Naive B cell (primary cell): ENCODE measurements around the gene ADAMTS7. TPM values are rescaled to one million over a fixed set of nuclear protein-coding genes. Genes with fewer than 3 reads are reported as not detected.
"Not testable (repeated sequence)": the region's sequence is repeated elsewhere in the genome, so short reads cannot be mapped to it uniquely, and the experiment has no call there.

Experiments used
- ATAC-seq, 2 donors: fragments of 150-1000 bp; cut with Tn5 transposase; 2 replicates each; pipeline ENCODE4 v1.10.0; 2021; ENCODE audit warnings: low read depth in 2 of 2, mild to moderate bottlenecking in 2 of 2, moderate library complexity in 2 of 2
- DNase-seq: peaks from one replicate; pipeline ENCODE4 v3.0.0; 2022
- H3K27ac Mint-ChIP-seq, 6 donors: one replicate each; pipeline ENCODE4 v1.8.0; 2020 to 2022; ENCODE audit warnings: mild to moderate bottlenecking in 6 of 6, mixed read lengths in 6 of 6, moderate library complexity in 5 of 6, inconsistent platforms in 2 of 6
- H3K27me3 Mint-ChIP-seq, 3 donors: one replicate each; pipeline ENCODE4 v1.8.0; 2021 to 2022; ENCODE audit warnings: mixed read lengths in 3 of 3, mild to moderate bottlenecking in 1 of 3
- H3K36me3 Mint-ChIP-seq, 2 donors: one replicate each; pipeline ENCODE4 v1.8.0; 2020 to 2022; ENCODE audit warnings: mixed read lengths in 2 of 2, inconsistent platforms in 1 of 2, mild to moderate bottlenecking in 1 of 2
- H3K4me1 Mint-ChIP-seq, 3 donors: one replicate each; pipeline ENCODE4 v1.8.0; 2020 to 2022; ENCODE audit warnings: mixed read lengths in 3 of 3, inconsistent platforms in 1 of 3, mild to moderate bottlenecking in 1 of 3, moderate library complexity in 1 of 3
- H3K4me3 Mint-ChIP-seq, 8 donors: one replicate each; pipeline ENCODE4 v1.8.0; 2020 to 2022; ENCODE audit warnings: mild to moderate bottlenecking in 8 of 8, mixed read lengths in 8 of 8, moderate library complexity in 8 of 8, inconsistent platforms in 2 of 8
- H3K9me3 Mint-ChIP-seq, 7 donors: one replicate each; pipeline ENCODE4 v1.8.0; 2020 to 2022; ENCODE audit warnings: mixed read lengths in 7 of 7, mild to moderate bottlenecking in 5 of 7, inconsistent platforms in 2 of 7, moderate library complexity in 1 of 7
- polyA plus RNA-seq, 6 donors: library from polyadenylated mRNA; unstranded; fragments of 300-500 nt; fragmentation: Illumina TruSeq; gene quantifications; one replicate each; pipeline ENCODE4 v1.2.3, GENCODE V29; 2021; ENCODE audit warnings: low read depth in 6 of 6

The ADAMTS7 gene
- polyA plus RNA-seq, 6 donors from 2014 or later = not detected

DNA sequence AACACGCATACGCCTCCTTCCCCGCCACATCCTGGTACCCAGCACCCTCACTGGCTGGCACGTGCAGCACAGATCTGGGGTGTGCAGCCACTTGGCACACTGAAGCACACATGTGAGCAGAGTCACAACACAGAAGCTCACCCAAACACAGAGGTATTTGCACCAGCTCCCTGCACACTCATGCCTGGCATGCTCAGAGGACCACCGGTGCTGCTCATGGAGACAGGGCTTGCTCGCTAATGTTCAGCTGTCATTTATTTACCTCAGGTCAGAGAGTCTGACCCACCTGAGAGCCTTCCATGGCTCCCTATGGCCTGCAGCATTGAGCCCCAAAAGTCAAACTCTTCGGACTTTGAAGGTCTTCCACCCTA is 70.4 kb downstream of the ADAMTS7 start:
- DNase-seq (no peak), ATAC-seq (no peak)
- peaks cover 4 to 11% (median 10%) of the 10 kb centered on the region in 3 donors for H3K4me1 Mint-ChIP-seq
- peaks cover 5 to 16% (median 16%) of the 10 kb centered on the region in 3 donors for H3K27me3 Mint-ChIP-seq
- H3K9me3 Mint-ChIP-seq = no peaks in the 10 kb centered on the region
- no peaks in the 10 kb centered on the region for H3K36me3 Mint-ChIP-seq
- no peak overlapping the region for H3K27ac Mint-ChIP-seq
- no peak overlapping the region for H3K4me3 Mint-ChIP-seq

GRCh38 chr15:78739996-78740903 is 71.0 kb downstream of the ADAMTS7 start:
- Mint-ChIP-seq H3K27me3 (peaks cover 5 to 17% (median 16%) of the 10 kb centered on the region in 3 donors), H3K4me1 (peaks cover 4 to 11% (median 10%) of the 10 kb centered on the region in 3 donors), H3K4me3 (peak overlapping the region in 1 of 8 donors; percentile 32), H3K9me3 (no peaks in the 10 kb centered on the region), H3K27ac (peak overlapping the region in 1 of 6 donors; percentile 53), H3K36me3 (no peaks in the 10 kb centered on the region)
- DNase-seq (peak; percentile 44), ATAC-seq (peak; percentile 82 to 83)

GRCh38 chr15:78739206-78739605 is 72.1 kb downstream of the ADAMTS7 start:
- H3K36me3 Mint-ChIP-seq = no peaks in the 10 kb centered on the region
- H3K4me1 Mint-ChIP-seq = peaks cover 4 to 11% (median 10%) of the 10 kb centered on the region in 3 donors
- DNase-seq = no peak
- peak overlapping the region in 1 of 6 donors; percentile 54 for H3K27ac Mint-ChIP-seq
- ATAC-seq = no peak
- H3K27me3 Mint-ChIP-seq = peaks cover 6 to 27% (median 27%) of the 10 kb centered on the region in 3 donors
- no peaks in the 10 kb centered on the region for H3K9me3 Mint-ChIP-seq
- H3K4me3 Mint-ChIP-seq = no peak overlapping the region

DNA sequence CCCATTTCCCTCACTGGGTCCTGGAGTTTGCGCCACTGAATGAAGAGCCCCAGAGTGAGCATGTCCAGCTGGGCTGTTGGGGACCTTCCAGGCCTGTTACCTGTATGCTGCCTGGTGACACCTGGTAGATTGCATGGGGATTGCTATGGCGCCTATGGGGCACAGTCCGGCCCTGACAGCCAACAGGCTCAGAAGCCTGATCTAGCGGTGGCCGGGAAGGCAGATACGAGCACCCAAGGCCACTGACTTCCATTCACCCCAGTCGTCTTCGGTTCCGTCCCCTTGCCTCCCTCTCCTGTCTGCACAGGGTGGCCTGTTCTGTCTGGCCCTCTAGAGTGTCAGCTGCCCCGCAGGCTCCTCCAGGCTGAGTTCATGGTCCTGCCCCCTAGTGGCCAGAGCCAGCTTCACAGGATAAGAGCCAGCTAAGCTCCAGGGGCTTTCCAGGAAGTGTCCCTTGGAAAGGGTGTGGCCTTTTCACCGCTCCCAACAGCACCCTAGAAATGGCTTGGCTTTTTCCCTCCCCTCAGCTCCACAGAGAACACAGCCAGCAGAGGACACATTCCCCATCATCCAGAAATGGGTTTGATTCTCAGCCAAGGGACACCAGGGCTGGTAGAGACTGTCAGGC is 73.2 kb downstream of the ADAMTS7 start:
- H3K9me3 Mint-ChIP-seq, DNase-seq, H3K27ac Mint-ChIP-seq, H3K36me3 Mint-ChIP-seq, H3K4me3 Mint-ChIP-seq: not testable (repeated sequence)
- ATAC-seq = peak in 1 of 2 donors; percentile 41
- Mint-ChIP-seq H3K4me1 (peaks cover 4 to 11% (median 10%) of the 10 kb centered on the region in 3 donors), H3K27me3 (peaks cover 11 to 36% (median 33%) of the 10 kb centered on the region in 3 donors)

DNA sequence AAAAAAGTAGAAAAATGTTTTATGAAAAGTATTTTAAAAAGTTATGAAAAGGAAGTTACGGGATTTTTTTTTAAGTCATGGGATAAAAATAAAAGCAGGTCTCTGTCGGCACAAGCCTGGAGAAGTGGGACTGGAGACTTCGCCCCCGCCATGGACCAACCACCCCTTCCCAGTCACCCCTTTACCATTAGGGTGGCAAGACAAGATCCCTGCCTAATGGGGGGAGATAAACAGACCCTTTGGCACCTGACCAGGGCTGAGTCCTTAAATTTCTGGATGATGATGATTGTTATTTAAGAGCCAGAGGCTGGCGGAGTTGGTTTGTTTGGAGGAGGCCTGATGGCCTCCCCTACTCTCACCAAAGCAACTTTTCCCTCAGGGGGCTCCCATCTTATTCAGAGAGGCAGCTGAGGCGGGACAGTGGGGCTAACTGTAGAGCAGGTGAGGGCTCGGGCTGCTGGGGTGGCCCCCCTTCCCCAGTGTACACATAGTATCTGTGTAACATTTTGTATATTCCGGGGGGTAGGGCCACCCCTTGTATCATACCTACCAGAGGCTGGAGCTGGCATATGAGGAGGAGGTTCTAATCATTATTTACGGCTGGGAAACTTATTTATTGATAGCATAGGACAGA is 74.0 kb downstream of the ADAMTS7 start:
- Mint-ChIP-seq H3K27me3 (peaks cover 11 to 41% (median 35%) of the 10 kb centered on the region in 3 donors), H3K4me1 (peaks cover 4 to 11% (median 10%) of the 10 kb centered on the region in 3 donors), H3K9me3 (no peaks in the 10 kb centered on the region), H3K4me3 (no peak overlapping the region), H3K36me3 (no peaks in the 10 kb centered on the region), H3K27ac (peak overlapping the region in 3 of 6 donors; percentile 12 to 25 (median 20))
- ATAC-seq (no peak), DNase-seq (no peak)

DNA sequence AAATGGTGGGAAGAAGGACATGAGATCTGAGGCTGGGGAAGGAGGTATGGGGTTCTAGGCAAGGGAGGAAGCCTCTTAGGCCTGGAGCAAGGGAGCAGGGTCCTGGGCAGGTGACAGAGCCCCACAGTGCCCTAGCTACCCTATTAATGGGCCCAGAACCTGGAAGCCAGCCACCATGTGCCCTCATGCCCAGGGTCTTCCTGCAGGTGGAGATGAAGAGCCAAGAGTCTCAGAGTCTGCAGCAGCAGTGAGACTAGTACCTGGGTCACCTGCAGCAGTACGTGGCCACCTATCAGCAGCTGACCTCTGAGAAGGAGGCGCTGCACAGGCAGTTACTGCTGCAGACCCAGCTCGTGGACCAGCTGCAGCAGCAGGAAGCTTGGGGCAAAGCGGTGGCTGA is 75.0 kb downstream of the ADAMTS7 start:
- H3K36me3 Mint-ChIP-seq, H3K9me3 Mint-ChIP-seq, H3K4me3 Mint-ChIP-seq, DNase-seq, ATAC-seq, H3K27ac Mint-ChIP-seq: not testable (repeated sequence)
- Mint-ChIP-seq H3K4me1 (peaks cover 4 to 11% (median 10%) of the 10 kb centered on the region in 3 donors), H3K27me3 (peaks cover 11 to 49% (median 40%) of the 10 kb centered on the region in 3 donors)

GRCh38 chr15:78734451-78735064 is 76.7 kb downstream of the ADAMTS7 start:
- Mint-ChIP-seq H3K27ac (peak overlapping the region in 1 of 6 donors; percentile 60), H3K9me3 (peaks cover 0 to 1% (median 0%) of the 10 kb centered on the region in 7 donors), H3K36me3 (no peaks in the 10 kb centered on the region), H3K4me1 (peaks cover 0 to 5% (median 4%) of the 10 kb centered on the region in 3 donors), H3K27me3 (peaks cover 16 to 42% (median 32%) of the 10 kb centered on the region in 3 donors), H3K4me3 (no peak overlapping the region)
- DNase-seq = no peak
- ATAC-seq = no peak

DNA sequence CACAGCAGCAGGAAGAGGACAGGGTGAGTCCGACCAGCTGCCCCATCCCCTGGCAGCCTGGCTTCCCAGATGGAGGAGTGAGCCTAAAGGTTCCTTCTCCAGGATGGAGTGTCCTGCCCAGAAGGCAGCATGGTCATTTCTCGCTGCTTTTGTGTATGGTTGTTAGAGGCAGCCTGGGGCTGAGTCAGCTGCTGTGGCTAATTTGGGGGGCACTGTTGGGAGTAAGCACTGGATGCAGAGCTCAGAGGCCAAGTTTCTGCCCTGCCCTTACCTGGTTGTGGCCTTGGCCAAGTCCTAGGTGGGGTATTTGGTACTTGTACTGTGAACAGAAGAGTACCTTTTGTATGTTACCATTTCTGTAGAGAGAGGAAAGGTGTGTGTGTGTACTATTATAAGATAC is 78.6 kb downstream of the ADAMTS7 start:
- peaks cover 15 to 39% (median 27%) of the 10 kb centered on the region in 3 donors for H3K27me3 Mint-ChIP-seq
- H3K36me3 Mint-ChIP-seq = no peaks in the 10 kb centered on the region

DNA sequence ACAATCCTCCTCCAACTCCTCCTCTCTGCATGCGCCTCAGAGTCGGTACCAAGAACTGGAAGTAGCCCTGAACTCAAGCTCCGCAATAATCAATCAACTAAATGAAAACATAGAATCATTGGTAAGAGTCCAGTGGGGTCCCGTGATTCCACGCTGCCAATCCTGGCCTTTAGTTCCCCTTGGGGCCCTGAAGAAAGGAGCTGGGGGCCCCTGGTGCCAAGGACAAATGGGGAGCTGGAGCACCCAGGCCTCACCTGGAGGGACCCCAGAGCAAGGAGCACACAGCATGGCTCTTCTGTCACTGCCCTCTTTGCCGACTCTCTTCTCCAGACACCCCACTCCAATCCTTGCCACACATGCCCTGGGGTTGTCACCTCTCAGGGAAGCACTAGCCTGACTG is 80.3 kb downstream of the ADAMTS7 start:
- peaks cover 0 to 5% (median 3%) of the 10 kb centered on the region in 3 donors for H3K4me1 Mint-ChIP-seq
- H3K4me3 Mint-ChIP-seq = peak overlapping the region in 1 of 8 donors; percentile 7
- ATAC-seq (no peak), DNase-seq (no peak)
- H3K27ac Mint-ChIP-seq = peak overlapping the region in 1 of 6 donors; percentile 49
- no peaks in the 10 kb centered on the region for H3K36me3 Mint-ChIP-seq
- peaks cover 0 to 1% (median 0%) of the 10 kb centered on the region in 7 donors for H3K9me3 Mint-ChIP-seq
- H3K27me3 Mint-ChIP-seq = peaks cover 15 to 42% (median 31%) of the 10 kb centered on the region in 3 donors

More for the DNA sequence above, 78.6 kb downstream of the ADAMTS7 start:
- Mint-ChIP-seq H3K4me3 (no peak overlapping the region), H3K4me1 (peaks cover 0 to 2% (median 1%) of the 10 kb centered on the region in 3 donors), H3K9me3 (peaks cover 0 to 1% (median 0%) of the 10 kb centered on the region in 7 donors), H3K27ac (no peak overlapping the region)
- ATAC-seq (no peak), DNase-seq (no peak)

GRCh38 chr15:78728427-78728826 is 82.8 kb downstream of the ADAMTS7 start:
- not testable (repeated sequence) for ATAC-seq, H3K36me3 Mint-ChIP-seq, H3K4me1 Mint-ChIP-seq, H3K4me3 Mint-ChIP-seq, H3K9me3 Mint-ChIP-seq, H3K27ac Mint-ChIP-seq, DNase-seq
- H3K27me3 Mint-ChIP-seq = peaks cover 8 to 24% (median 15%) of the 10 kb centered on the region in 3 donors

GRCh38 chr15:78727561-78727960 is 83.7 kb downstream of the ADAMTS7 start:
- peaks cover 8 to 20% (median 15%) of the 10 kb centered on the region in 3 donors for H3K27me3 Mint-ChIP-seq
- H3K9me3 Mint-ChIP-seq = peaks cover 0 to 1% (median 0%) of the 10 kb centered on the region in 7 donors
- DNase-seq (no peak), ATAC-seq (no peak)
- H3K36me3 Mint-ChIP-seq = no peaks in the 10 kb centered on the region
- H3K27ac Mint-ChIP-seq = peak overlapping the region in 2 of 6 donors; percentile 1 to 65
- H3K4me3 Mint-ChIP-seq = no peak overlapping the region
- H3K4me1 Mint-ChIP-seq = peaks cover 0 to 5% (median 3%) of the 10 kb centered on the region in 3 donors

GRCh38 chr15:78726870-78727551 is 84.3 kb downstream of the ADAMTS7 start:
- ATAC-seq = no peak
- Mint-ChIP-seq H3K9me3 (peaks cover 0 to 1% (median 0%) of the 10 kb centered on the region in 7 donors), H3K4me1 (peaks cover 0 to 5% (median 3%) of the 10 kb centered on the region in 3 donors), H3K27me3 (peaks cover 9 to 20% (median 12%) of the 10 kb centered on the region in 3 donors), H3K27ac (peak overlapping the region in 1 of 6 donors; percentile 1), H3K36me3 (no peaks in the 10 kb centered on the region), H3K4me3 (no peak overlapping the region)
- no peak for DNase-seq
